ENCODE measurements around the gene ATN1. TPM values are rescaled to one million over a fixed set of nuclear protein-coding genes. Genes with fewer than 3 reads are reported as not detected.

Gene ATN1
- total RNA-seq, 1 donor from 2014 or later, result 123 TPM

- Histone ChIP-seq H3K27me3 (ENCODE audit: low read depth) (no peaks in the 10 kb centered on the region), H3K36me3 (peaks cover 36% of the 10 kb centered on the region), H3K4me3 (peak overlapping the region; percentile 82), H3K4me1 (peaks cover 47% of the 10 kb centered on the region), H3K27ac (peak overlapping the region; percentile 99), H3K9me3 (no peaks in the 10 kb centered on the region)
- intact Hi-C loops (cut with DNase I), result no loop called here
- TF ChIP-seq CTCF (IDR thresholded peaks at IDR 0.05), result peak; percentile 93
- peak; percentile 95 for DNase-seq
- peak; percentile 82 to 85 for ATAC-seq
Measured at GRCh38 chr12:6944381-6945186, 16.8 kb downstream of the ATN1 start.

GRCh38 chr12:6945613-6946012, 17.9 kb downstream of the ATN1 start:
- Histone ChIP-seq H3K4me1 (peaks cover 56% of the 10 kb centered on the region), H3K27me3 (ENCODE audit: low read depth) (no peaks in the 10 kb centered on the region), H3K4me3 (peak overlapping the region; percentile 44), H3K36me3 (peaks cover 27% of the 10 kb centered on the region), H3K9me3 (no peaks in the 10 kb centered on the region), H3K27ac (peak overlapping the region; percentile 78)
- intact Hi-C loops (cut with DNase I), result no loop called here
- DNase-seq (peak; percentile 47), ATAC-seq (no peak)
- TF ChIP-seq CTCF (IDR thresholded peaks at IDR 0.05), result no peak

- DNase-seq, result peak; percentile 96
- no peaks in the 10 kb centered on the region for H3K27me3 ChIP-seq (ENCODE audit: low read depth)
- peaks cover 60% of the 10 kb centered on the region for H3K4me1 ChIP-seq
- peak; percentile 83 for ATAC-seq
- peak overlapping the region; percentile 78 for H3K27ac ChIP-seq
- no peak for TF ChIP-seq CTCF (IDR thresholded peaks at IDR 0.05)
- peak overlapping the region; percentile 44 for H3K4me3 ChIP-seq
- intact Hi-C loops (cut with DNase I), result no loop called here
- H3K9me3 ChIP-seq, result no peaks in the 10 kb centered on the region
- peaks cover 20% of the 10 kb centered on the region for H3K36me3 ChIP-seq
Measured at GRCh38 chr12:6946033-6946919, 18.5 kb downstream of the ATN1 start.

GRCh38 chr12:6946920-6947374, 19.2 kb downstream of the ATN1 start:
- peak overlapping the region; percentile 78 for H3K27ac ChIP-seq
- H3K27me3 ChIP-seq (ENCODE audit: low read depth), result no peaks in the 10 kb centered on the region
- peaks cover 58% of the 10 kb centered on the region for H3K4me1 ChIP-seq
- ATAC-seq (no peak), DNase-seq (peak; percentile 37)
- TF ChIP-seq CTCF (IDR thresholded peaks at IDR 0.05), result no peak
- intact Hi-C loops (cut with DNase I), result no loop called here
- H3K9me3 ChIP-seq, result no peaks in the 10 kb centered on the region
- peaks cover 14% of the 10 kb centered on the region for H3K36me3 ChIP-seq
- peak overlapping the region; percentile 44 for H3K4me3 ChIP-seq

- no peak overlapping the region for H3K4me3 ChIP-seq
- intact Hi-C loops (cut with DNase I), result no loop called here
- ATAC-seq (no peak), DNase-seq (peak; percentile 29)
- no peaks in the 10 kb centered on the region for H3K9me3 ChIP-seq
- no peak overlapping the region for H3K27ac ChIP-seq
- H3K4me1 ChIP-seq, result peaks cover 55% of the 10 kb centered on the region
- H3K27me3 ChIP-seq (ENCODE audit: low read depth), result no peaks in the 10 kb centered on the region
- H3K36me3 ChIP-seq, result peaks cover 14% of the 10 kb centered on the region
- TF ChIP-seq CTCF (IDR thresholded peaks at IDR 0.05), result no peak
Measured at GRCh38 chr12:6947615-6948014, 19.9 kb downstream of the ATN1 start.

Measured in lower lobe of right lung (tissue), 2 donors.